CD4-positive, alpha-beta T cell (primary cell): ENCODE measurements around the gene RIOK1. TPM values are rescaled to one million over a fixed set of nuclear protein-coding genes. Genes with fewer than 3 reads are reported as not detected.
A peak's percentile ranks its signal among the peaks of the same experiment; 100 is the strongest.

Experiments
- ATAC-seq: fragments of 200-7000 bp; cut with Tn5 transposase; one replicate; pipeline ENCODE4 v1.10.0; 2022; ENCODE audit warnings: mild to moderate bottlenecking; ENCODE audit not compliant: poor library complexity
- CTCF ChIA-PET: fragments of 350-600 bp; sonication (Branson Sonifier 250); formaldehyde crosslinking; loops from one replicate; lab custom pipeline; 2021; ENCODE audit warnings: antibody characterized with exemption, inconsistent platforms; lab: Charles Lee
- POLR2A ChIA-PET: fragments of 350-600 bp; sonication (Branson Sonifier 250); formaldehyde crosslinking; loops from one replicate; lab custom pipeline; 2021; ENCODE audit warnings: antibody characterized with exemption, inconsistent platforms; lab: Charles Lee
- DNase-seq, 14 experiments: peaks; one replicate each; pipeline ENCODE4 v3.0.0-alpha.2; 2013 to 2020; ENCODE audit warnings: mixed read lengths in 2 of 14
- H3K27ac ChIP-seq, 2 donors: one replicate each; pipeline versions ENCODE4 v1.5.1 to v1.7.0; 2013; ENCODE audit warnings: low read length in 2 of 2, low read depth in 1 of 2, mild to moderate bottlenecking in 1 of 2
- H3K27me3 ChIP-seq, 2 experiments: 1 replicate in 1 of 2; 2 replicates in 1 of 2; pipeline versions ENCODE4 v1.6.1 to v1.7.0; 2013; ENCODE audit warnings: low read length in 2 of 2, control low read depth in 1 of 2, mild to moderate bottlenecking in 1 of 2, moderate library complexity in 1 of 2; ENCODE audit not compliant: insufficient read depth in 2 of 2, control insufficient read depth in 1 of 2
- H3K36me3 ChIP-seq: one replicate; pipeline ENCODE4 v1.6.1; 2013; ENCODE audit warnings: low read length, control low read depth; ENCODE audit not compliant: insufficient read depth
- H3K4me1 ChIP-seq: one replicate; pipeline ENCODE4 v1.6.1; 2013; ENCODE audit warnings: low read length, control low read depth; ENCODE audit not compliant: insufficient read depth
- H3K4me3 ChIP-seq: one replicate; pipeline ENCODE4 v1.5.1; 2013; ENCODE audit warnings: mild to moderate bottlenecking, low read length, moderate library complexity
- H3K9me3 ChIP-seq, 2 experiments: 1 replicate in 1 of 2; 2 replicates in 1 of 2; pipeline versions ENCODE4 v1.6.1 to v1.7.0; 2013; ENCODE audit warnings: low read length in 2 of 2, mild to moderate bottlenecking in 2 of 2, control low read depth in 1 of 2, moderate library complexity in 1 of 2; ENCODE audit not compliant: control insufficient read depth in 1 of 2, insufficient read depth in 1 of 2
- H3K27ac Mint-ChIP-seq: one replicate; pipeline ENCODE4 v1.8.0; 2020; ENCODE audit warnings: mixed read lengths
- H3K27me3 Mint-ChIP-seq: one replicate; pipeline ENCODE4 v1.8.0; 2021; ENCODE audit warnings: mixed read lengths
- H3K36me3 Mint-ChIP-seq: one replicate; pipeline ENCODE4 v1.8.0; 2021; ENCODE audit warnings: low read depth, mixed read lengths
- H3K4me1 Mint-ChIP-seq: one replicate; pipeline ENCODE4 v1.8.0; 2021; ENCODE audit warnings: low read depth, mixed read lengths
- H3K4me3 Mint-ChIP-seq: one replicate; pipeline ENCODE4 v1.8.0; 2020; ENCODE audit warnings: mild to moderate bottlenecking, mixed read lengths
- H3K9me3 Mint-ChIP-seq: one replicate; pipeline ENCODE4 v1.8.0; 2020; ENCODE audit warnings: mixed read lengths
- intact Hi-C, 2 experiments: fragments of 100-400 bp; cut with DNase I in 1 of 2; cut with micrococcal nuclease in 1 of 2; formaldehyde crosslinking; loops; one replicate each; pipeline versions ENCODE4 v1.15.1 to v1.9.0; 2023 to 2025; cut with DNase I, micrococcal nuclease
- total RNA-seq, 174 experiments: library from RNA in 2 of 174; stranded (reverse) in 2 of 174; gene quantifications; one replicate each; pipeline ENCODE4 v1.2.3 and lab custom pipeline; 2021 to 2026
- TF ChIP-seq, protein P1 (sequence below): fragments of 200-600 bp; IDR thresholded peaks from one replicate; pipeline ENCODE4 v1.8.0; 2022; ENCODE audit warnings: antibody characterized with exemption, mild to moderate bottlenecking

Gene RIOK1
- total RNA-seq, 2 experiments from 2014 or later = 25.5 to 28.1 TPM

DNA sequence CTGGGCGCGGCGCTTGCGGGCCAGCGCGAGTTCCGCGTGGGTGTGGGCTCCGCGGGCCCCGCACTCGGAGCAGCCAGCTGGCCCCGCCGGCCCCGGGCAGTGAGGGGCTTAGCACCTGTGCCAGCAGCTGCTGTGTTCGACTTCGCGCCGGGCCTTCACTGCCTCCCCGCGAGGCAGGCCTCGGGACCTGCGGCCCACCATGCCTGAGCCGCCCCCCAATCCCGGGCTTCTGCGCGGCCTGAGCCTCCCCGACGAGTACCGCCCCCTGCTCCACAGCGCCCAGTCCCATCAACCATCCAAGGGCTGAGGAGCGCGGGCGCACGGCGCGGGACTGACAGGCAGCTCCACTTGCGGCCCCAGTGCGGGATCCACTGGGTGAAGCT is 36.2 kb downstream of the RIOK1 start:
- H3K4me3 Mint-ChIP-seq = no peak overlapping the region
- Histone ChIP-seq H3K4me1 (no peaks in the 10 kb centered on the region), H3K36me3 (no peaks in the 10 kb centered on the region), H3K27me3 (no peaks in the 10 kb centered on the region), H3K4me3 (no peak overlapping the region), H3K27ac (no peak overlapping the region), H3K9me3 (peaks cover 0 to 5% of the 10 kb centered on the region in 2 experiments)
- H3K27ac Mint-ChIP-seq = no peak overlapping the region
- DNase-seq (no peak), ATAC-seq (no peak)
- ChIA-PET CTCF (no interaction called here), POLR2A (no interaction called here)
- H3K9me3 Mint-ChIP-seq = no peaks in the 10 kb centered on the region
- no peaks in the 10 kb centered on the region for H3K36me3 Mint-ChIP-seq
- TF ChIP-seq, protein P1, sequence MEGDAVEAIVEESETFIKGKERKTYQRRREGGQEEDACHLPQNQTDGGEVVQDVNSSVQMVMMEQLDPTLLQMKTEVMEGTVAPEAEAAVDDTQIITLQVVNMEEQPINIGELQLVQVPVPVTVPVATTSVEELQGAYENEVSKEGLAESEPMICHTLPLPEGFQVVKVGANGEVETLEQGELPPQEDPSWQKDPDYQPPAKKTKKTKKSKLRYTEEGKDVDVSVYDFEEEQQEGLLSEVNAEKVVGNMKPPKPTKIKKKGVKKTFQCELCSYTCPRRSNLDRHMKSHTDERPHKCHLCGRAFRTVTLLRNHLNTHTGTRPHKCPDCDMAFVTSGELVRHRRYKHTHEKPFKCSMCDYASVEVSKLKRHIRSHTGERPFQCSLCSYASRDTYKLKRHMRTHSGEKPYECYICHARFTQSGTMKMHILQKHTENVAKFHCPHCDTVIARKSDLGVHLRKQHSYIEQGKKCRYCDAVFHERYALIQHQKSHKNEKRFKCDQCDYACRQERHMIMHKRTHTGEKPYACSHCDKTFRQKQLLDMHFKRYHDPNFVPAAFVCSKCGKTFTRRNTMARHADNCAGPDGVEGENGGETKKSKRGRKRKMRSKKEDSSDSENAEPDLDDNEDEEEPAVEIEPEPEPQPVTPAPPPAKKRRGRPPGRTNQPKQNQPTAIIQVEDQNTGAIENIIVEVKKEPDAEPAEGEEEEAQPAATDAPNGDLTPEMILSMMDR = no peak
- H3K4me1 Mint-ChIP-seq = no peaks in the 10 kb centered on the region
- no peaks in the 10 kb centered on the region for H3K27me3 Mint-ChIP-seq
- intact Hi-C loops = no loop called here

DNA sequence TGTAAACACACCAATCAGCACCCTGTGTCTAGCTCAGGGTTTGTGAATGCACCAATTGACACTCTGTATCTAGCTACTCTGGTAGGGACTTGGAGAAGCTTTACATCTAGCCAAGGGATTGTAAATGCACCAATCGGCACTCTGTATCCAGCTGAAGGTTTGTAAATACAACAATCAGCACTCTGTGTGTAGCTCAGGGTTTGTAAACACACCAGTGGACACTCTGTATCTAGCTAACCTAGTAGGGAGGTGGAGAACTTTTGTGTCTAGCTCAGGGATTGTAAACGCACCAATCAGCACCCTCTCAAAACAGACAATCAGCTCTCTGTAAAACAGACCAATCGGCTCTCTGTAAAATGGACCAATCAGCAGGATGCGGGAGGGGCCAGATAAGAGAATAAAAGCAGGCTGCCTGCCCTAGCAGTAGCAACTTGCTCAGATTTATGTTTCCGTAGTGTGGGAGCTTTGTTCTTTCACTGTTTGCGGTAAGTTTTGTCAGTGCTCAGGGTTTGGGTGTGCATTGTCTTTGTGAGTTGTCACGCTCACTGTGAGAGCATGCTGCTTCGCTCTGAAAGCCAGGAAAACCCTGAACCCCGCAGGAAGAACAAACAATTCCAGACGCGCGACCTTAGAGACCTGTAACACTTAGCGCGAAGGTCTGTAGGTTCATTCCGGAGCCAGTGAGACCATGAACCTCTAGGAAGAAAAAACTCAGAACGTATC is 37.0 kb downstream of the RIOK1 start:
- no peaks in the 10 kb centered on the region for H3K27me3 Mint-ChIP-seq
- ChIA-PET POLR2A (no interaction called here), CTCF (no interaction called here)
- no peak overlapping the region for H3K27ac Mint-ChIP-seq
- H3K36me3 Mint-ChIP-seq = no peaks in the 10 kb centered on the region
- Histone ChIP-seq H3K4me3 (no peak overlapping the region), H3K4me1 (no peaks in the 10 kb centered on the region), H3K9me3 (peaks cover 0 to 5% of the 10 kb centered on the region in 2 experiments), H3K36me3 (no peaks in the 10 kb centered on the region), H3K27ac (no peak overlapping the region), H3K27me3 (no peaks in the 10 kb centered on the region)
- intact Hi-C loops = no loop called here
- H3K4me1 Mint-ChIP-seq = no peaks in the 10 kb centered on the region
- H3K9me3 Mint-ChIP-seq = no peaks in the 10 kb centered on the region
- TF ChIP-seq, protein P1 = no peak
- H3K4me3 Mint-ChIP-seq = no peak overlapping the region
- DNase-seq (no peak), ATAC-seq (no peak)

GRCh38 chr6:7431313-7431673 is 41.7 kb downstream of the RIOK1 start:
- ChIA-PET CTCF (no interaction called here), POLR2A (no interaction called here)
- TF ChIP-seq, protein P1 = no peak
- Histone ChIP-seq H3K36me3 (no peaks in the 10 kb centered on the region), H3K4me3 (no peak overlapping the region), H3K27me3 (no peaks in the 10 kb centered on the region), H3K9me3 (peaks cover 0 to 1% of the 10 kb centered on the region in 2 experiments), H3K27ac (no peak overlapping the region), H3K4me1 (no peaks in the 10 kb centered on the region)
- intact Hi-C loops = no loop called here
- no peak for ATAC-seq
- Mint-ChIP-seq H3K27ac (no peak overlapping the region), H3K4me3 (no peak overlapping the region), H3K27me3 (no peaks in the 10 kb centered on the region), H3K4me1 (no peaks in the 10 kb centered on the region), H3K36me3 (no peaks in the 10 kb centered on the region), H3K9me3 (peaks cover 4% of the 10 kb centered on the region)
- peak in 2 of 14 experiments; percentile 5 to 12 for DNase-seq
